H54 (cell line): ENCODE measurements around the gene TOMM5.

Experiments used
- DNase-seq: peaks from one replicate; pipeline ENCODE4 v3.0.0; 2011; ENCODE audit warnings: low spot score, mixed read lengths; ENCODE audit not compliant: insufficient read length
- FAIRE-seq: peaks from 3 replicates; lab custom pipeline; 2011; peaks lifted over from hg19 to GRCh38; lab: Jason Lieb, UNC
- POLR2A ChIP-seq: IDR thresholded peaks from 2 replicates; pipeline ENCODE4 v1.6.1; 2011; ENCODE audit warnings: low read depth, mild to moderate bottlenecking, low read length

TOMM5 gene

DNA sequence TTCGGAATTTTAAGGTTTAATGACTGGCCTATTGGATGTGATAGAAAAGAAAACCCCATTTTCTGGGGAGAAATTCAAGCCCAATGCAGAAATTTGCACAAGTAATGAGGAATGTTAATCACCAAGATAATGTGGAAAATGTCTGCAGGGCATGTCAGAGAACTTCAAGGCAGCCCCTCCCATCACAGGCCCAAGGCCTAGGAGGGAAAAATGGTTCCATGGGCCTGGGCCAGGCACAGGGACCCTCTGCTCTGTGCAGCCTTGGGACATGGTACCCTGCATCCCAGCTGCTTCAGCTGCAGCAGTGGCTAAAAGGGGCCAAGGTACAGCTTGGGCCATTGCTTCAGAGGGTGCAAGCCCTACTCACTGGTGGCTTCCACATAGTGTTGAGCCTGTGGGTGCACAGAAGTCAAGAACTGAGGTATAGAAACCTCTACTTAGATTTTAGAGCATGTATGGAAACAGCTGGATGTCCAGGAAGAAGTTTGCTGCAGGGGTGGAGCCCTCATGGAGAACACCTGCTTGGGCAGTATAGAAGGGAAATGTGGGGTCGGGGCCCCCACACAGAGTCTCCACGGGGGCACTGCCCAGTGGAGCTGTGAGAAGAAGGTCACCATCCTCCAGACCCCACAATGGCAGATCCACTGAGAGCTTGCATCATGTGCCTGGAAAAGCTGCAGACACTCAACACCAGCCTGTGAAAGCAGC is 28.4 kb downstream of the TOMM5 start:
- FAIRE-seq (no peak), DNase-seq (no peak)
- TF ChIP-seq POLR2A = no peak

DNA sequence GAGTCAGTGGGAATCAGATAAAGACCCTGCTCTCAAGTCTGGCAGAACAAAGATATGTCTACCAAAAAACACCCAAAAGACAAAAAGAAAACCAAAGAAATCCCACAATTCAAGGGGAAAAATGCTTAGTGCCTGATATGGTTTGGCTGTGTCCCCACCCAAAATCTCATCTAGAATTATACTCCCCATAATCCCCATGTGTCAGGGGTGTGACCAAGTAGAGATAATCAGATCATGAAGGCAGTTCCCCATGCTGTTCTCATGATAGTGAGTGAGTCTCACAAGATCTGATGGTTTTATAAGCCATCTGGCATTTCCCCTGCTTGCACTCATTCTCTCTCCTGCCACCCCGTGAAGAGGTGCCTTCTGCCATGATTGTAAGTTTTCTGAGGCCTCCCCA is 29.6 kb downstream of the TOMM5 start:
- DNase-seq (no peak), FAIRE-seq (no peak)
- no peak for TF ChIP-seq POLR2A

DNA sequence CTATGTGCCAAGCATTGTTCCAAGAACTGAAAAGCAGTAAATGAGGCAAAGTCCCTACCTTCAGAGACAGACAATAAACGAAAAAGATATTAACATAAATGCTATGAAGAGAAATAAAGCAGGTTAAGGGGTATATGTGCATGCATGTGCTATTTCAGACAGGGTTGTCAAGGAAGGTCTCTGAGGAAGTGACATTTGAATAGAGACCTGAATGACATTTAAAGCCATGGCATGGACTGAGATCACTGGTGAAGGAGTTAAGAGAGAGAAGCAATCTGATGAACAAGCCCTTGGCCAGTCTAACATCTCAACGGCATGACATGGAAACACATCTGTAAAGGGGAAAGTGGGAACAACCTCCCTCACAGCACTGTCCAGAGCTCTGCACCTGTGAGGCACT is 30.7 kb downstream of the TOMM5 start:
- no peak for TF ChIP-seq POLR2A
- FAIRE-seq (no peak), DNase-seq (no peak)

DNA sequence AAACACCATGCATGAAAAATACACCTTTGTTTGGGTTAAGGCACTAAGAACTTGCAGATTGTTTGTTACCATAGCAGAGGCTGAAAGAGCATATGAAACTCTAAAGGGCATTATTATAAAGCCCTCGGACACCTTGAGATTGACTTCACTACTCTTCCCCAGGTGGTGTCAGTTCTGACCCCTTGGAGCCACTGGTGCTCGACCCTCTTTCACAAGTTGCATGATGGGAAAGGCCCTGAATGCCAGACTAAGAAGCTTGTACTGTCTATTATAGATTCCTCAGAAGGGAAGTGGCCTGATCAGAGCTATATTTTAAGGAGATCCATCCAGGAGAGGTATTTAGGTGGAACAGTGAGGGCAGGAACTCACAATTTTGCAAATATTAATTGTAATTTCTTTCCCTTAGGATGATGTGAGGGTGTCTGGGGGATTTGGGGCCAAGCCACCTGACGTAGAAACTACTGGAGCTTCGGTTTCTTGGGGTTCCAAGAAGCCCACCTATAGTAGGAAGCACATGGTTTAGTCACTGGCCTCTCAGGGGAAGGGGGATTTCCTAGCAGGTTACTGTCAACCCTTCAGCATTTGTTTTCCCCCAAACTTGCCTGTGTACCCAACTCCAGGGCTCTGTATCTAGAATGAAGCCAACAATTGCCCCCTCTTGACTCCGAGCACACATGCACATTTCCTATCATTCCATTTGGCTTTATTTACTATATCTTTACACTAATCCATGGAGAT is 32.4 kb downstream of the TOMM5 start:
- no peak for DNase-seq
- TF ChIP-seq POLR2A = no peak
- FAIRE-seq = no peak

DNA sequence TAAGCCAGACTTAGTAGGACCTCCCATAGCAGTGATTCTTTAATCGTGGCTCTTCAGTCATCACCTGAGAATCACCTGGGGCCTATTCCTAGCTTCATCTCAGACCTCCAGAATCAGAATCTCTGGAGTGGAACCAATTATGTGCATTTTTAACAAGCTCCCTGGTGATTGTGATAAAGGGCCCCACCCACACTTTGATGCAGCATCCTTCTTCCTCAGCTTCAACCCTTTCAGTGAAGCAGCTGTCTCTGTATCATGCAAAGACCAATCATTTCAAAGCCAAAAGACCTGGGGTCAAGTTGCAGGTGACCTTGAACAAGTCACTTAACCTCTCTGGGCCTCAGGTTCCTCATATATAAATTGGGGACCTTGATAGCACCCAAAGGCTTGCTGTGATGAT is 33.3 kb downstream of the TOMM5 start:
- TF ChIP-seq POLR2A = no peak
- FAIRE-seq = no peak
- no peak for DNase-seq

DNA sequence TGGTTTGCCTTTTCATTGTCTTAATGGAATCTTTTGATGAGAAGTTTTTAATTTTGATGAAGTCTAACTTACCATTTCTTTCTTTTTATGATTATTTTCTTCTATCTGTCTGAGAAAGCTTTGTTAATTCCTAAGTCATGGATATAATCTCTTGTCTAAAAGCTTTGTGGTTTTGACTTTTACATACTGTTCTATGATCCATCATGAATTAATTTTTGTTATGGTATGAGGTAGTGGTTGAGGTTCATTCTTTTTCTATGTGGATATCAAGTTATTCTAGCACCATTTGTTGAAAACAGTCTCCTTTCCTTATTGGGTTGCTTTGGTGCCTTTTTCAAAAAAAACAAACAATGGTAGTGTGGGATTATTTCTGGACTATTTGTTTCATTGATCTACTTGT is 36.6 kb downstream of the TOMM5 start:
- no peak for TF ChIP-seq POLR2A
- no peak for FAIRE-seq
- no peak for DNase-seq

GRCh38 chr9:37554318-37554717 is 38.1 kb downstream of the TOMM5 start:
- FAIRE-seq (no peak), DNase-seq (no peak)
- no peak for TF ChIP-seq POLR2A

GRCh38 chr9:37551888-37552287 is 40.5 kb downstream of the TOMM5 start:
- DNase-seq (no peak), FAIRE-seq (no peak)
- TF ChIP-seq POLR2A = no peak

DNA sequence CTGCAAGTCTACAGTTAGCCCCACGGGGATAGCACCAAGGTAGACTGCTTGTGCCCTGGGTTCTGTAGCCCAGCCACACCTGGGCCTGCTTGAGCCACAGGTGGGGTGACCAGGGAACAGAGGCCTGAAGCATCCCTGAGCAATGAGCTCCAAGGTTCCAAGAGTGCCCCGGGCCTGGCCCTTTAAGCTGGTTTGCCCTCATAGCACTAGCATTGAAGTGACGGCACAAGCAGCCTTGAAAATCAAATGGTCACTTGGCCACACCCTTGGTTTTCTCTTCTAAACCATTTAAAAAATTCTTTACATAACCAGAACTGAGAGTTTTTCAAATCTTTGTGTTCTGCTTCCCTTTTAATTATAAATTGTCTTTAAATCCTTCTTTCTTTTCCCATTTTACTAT is 40.9 kb downstream of the TOMM5 start:
- FAIRE-seq (no peak), DNase-seq (no peak)
- no peak for TF ChIP-seq POLR2A

GRCh38 chr9:37550781-37551180 is 41.6 kb downstream of the TOMM5 start:
- no peak for FAIRE-seq
- no peak for TF ChIP-seq POLR2A
- no peak for DNase-seq

GRCh38 chr9:37549527-37549926 is 42.9 kb downstream of the TOMM5 start:
- no peak for FAIRE-seq
- no peak for DNase-seq

GRCh38 chr9:37547328-37547878 is 45.0 kb downstream of the TOMM5 start:
- DNase-seq (no peak), FAIRE-seq (no peak)
- no peak for TF ChIP-seq POLR2A

More at GRCh38 chr9:37549527-37549926, 42.9 kb downstream of the TOMM5 start:
- no peak for TF ChIP-seq POLR2A

- no peak for FAIRE-seq
- TF ChIP-seq POLR2A = no peak
- DNase-seq = no peak
These were observed 48.9 kb downstream of the TOMM5 start for GRCh38 chr9:37543468-37543867.

- no peak for TF ChIP-seq POLR2A
- DNase-seq (no peak), FAIRE-seq (no peak)
These were observed 49.5 kb downstream of the TOMM5 start for GRCh38 chr9:37542895-37543294.
